ENCODE results near the gene SYDE1.

DNA sequence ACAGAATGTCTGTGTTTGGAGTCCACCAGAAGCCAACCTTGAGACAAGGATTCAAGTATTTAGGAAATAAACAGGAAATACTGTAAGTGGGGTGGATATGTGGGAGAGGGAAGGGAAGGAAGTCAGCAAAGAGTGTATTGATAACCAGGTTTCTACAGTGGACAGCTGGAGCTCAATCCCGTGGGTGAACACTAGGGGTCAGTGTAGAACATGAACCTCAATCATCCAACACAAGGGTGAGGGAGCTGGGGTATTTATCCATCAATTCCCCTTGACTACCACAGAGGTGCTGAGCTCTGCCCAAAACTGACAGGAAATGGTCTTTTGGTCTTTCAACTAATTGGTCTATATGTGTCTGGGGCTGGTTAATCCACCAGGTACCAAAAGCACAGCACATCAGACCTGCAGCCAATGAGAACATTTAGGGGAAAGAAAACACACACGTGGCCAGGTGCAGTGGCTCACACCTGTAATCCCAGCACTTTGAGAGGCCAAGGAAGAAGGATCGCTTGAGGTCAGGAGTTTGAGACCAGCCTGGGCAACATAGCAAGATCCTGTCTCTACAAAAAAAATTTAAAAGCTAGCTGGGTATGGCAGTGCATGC, 5.6 kb upstream of the SYDE1 start:
- TF ChIP-seq EZH2 (IDR thresholded peaks at IDR 0.05; ENCODE audit: borderline replicate concordance, insufficient read depth, low read length, poor library complexity, severe bottlenecking) = no peak
- TF ChIP-seq CTCF (IDR thresholded peaks at IDR 0.05; ENCODE audit: poor library complexity, severe bottlenecking) = peak; percentile 52

Data from neural cell (in vitro differentiated cells).